ENCODE measurements around the gene PEX5.

The PEX5 gene

GRCh38 chr12:7154042-7154441 lies 35.4 kb upstream of the PEX5 start:
- DNase-seq (ENCODE audit: low read depth) = no peak
- no peak overlapping the region for H3K4me3 ChIP-seq (ENCODE audit: control insufficient read depth, low read depth, low read length)
- TF ChIP-seq CTCF (IDR thresholded peaks at IDR 0.05; ENCODE audit: control insufficient read depth, insufficient read depth, low read depth, low read length, missing control alignments) = no peak

GRCh38 chr12:7154901-7155470 lies 34.5 kb upstream of the PEX5 start:
- no peak for DNase-seq (ENCODE audit: low read depth)
- no peak overlapping the region for H3K4me3 ChIP-seq (ENCODE audit: control insufficient read depth, low read depth, low read length)

GRCh38 chr12:7155471-7156034 lies 33.9 kb upstream of the PEX5 start:
- DNase-seq (ENCODE audit: low read depth) = no peak
- H3K4me3 ChIP-seq (ENCODE audit: control insufficient read depth, low read depth, low read length) = no peak overlapping the region
- no peak for TF ChIP-seq CTCF (IDR thresholded peaks at IDR 0.05; ENCODE audit: control insufficient read depth, insufficient read depth, low read depth, low read length, missing control alignments)

More at GRCh38 chr12:7154901-7155470, 34.5 kb upstream of the PEX5 start:
- no peak for TF ChIP-seq CTCF (IDR thresholded peaks at IDR 0.05; ENCODE audit: control insufficient read depth, insufficient read depth, low read depth, low read length, missing control alignments)

GRCh38 chr12:7156259-7157197 lies 33.0 kb upstream of the PEX5 start:
- H3K4me3 ChIP-seq (ENCODE audit: control insufficient read depth, low read depth, low read length) = no peak overlapping the region
- no peak for DNase-seq (ENCODE audit: low read depth)
- TF ChIP-seq CTCF (IDR thresholded peaks at IDR 0.05; ENCODE audit: control insufficient read depth, insufficient read depth, low read depth, low read length, missing control alignments) = no peak

DNA sequence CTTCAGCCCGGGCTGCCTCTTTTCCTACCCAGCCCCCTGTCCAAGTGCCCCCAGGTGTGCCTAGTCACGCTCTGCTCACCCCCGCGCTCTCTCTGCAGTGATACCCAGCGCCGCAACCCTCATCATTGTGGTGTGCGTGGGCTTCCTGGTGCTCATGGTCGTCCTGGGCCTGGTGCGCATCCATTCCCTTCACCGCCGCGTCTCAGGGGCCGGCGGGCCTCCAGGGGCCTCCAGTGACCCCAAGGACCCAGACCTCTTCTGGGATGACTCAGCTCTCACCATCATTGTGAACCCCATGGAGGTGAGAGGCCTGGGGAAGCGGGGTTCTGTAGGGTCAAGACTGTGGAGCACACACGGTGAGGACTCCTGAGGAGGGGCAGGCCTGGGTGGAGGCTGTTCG lies 32.1 kb upstream of the PEX5 start:
- no peak for DNase-seq (ENCODE audit: low read depth)
- TF ChIP-seq CTCF (IDR thresholded peaks at IDR 0.05; ENCODE audit: control insufficient read depth, insufficient read depth, low read depth, low read length, missing control alignments) = no peak
- no peak overlapping the region for H3K4me3 ChIP-seq (ENCODE audit: control insufficient read depth, low read depth, low read length)

- no peak for DNase-seq (ENCODE audit: low read depth)
- no peak for TF ChIP-seq CTCF (IDR thresholded peaks at IDR 0.05; ENCODE audit: control insufficient read depth, insufficient read depth, low read depth, low read length, missing control alignments)
- no peak overlapping the region for H3K4me3 ChIP-seq (ENCODE audit: control insufficient read depth, low read depth, low read length)
Observed at GRCh38 chr12:7158781-7159609, 30.5 kb upstream of the PEX5 start.

Measured in AG09309 (cell line).